T-cell (primary cell): ENCODE measurements around the gene PACS2. TPM values are rescaled to one million over a fixed set of nuclear protein-coding genes. Genes with fewer than 3 reads are reported as not detected.
A peak's percentile ranks its signal among the peaks of the same experiment; 100 is the strongest.
"Not testable (repeated sequence)": the region's sequence is repeated elsewhere in the genome, so short reads cannot be mapped to it uniquely, and the experiment has no call there.

Experiments used
- ATAC-seq, 4 experiments: fragments of 200-7000 bp in 3 of 4; fragments of 150-1000 bp in 1 of 4; cut with Tn5 transposase; replicated peaks in 1 of 4; 1 replicate in 3 of 4; 2 replicates in 1 of 4; pipeline ENCODE4 v1.10.0; 2021; ENCODE audit warnings: moderate library complexity in 3 of 4, mild to moderate bottlenecking in 2 of 4, moderate number of reproducible peaks in 1 of 4
- CTCF ChIA-PET, 2 donors: fragments of 300-600 bp; sonication (Branson Sonifier 250); formaldehyde crosslinking; loops; one replicate each; lab custom pipeline; 2022; ENCODE audit warnings: antibody characterized with exemption in 2 of 2; lab: Charles Lee
- POLR2A ChIA-PET, 2 donors: fragments of 300-600 bp; sonication (Branson Sonifier 250); formaldehyde crosslinking; loops; one replicate each; lab custom pipeline; 2022; ENCODE audit warnings: antibody characterized with exemption in 2 of 2; lab: Charles Lee
- DNase-seq, 35 experiments: peaks; one replicate each; pipeline versions ENCODE4 v3.0.0 to v3.0.0-alpha.2; 2013 to 2023
- H3K27ac ChIP-seq: one replicate; pipeline ENCODE4 v1.5.1; 2013; ENCODE audit warnings: low read length
- H3K27me3 ChIP-seq, 2 experiments: replicated peaks in 1 of 2; 1 replicate in 1 of 2; 2 replicates in 1 of 2; pipeline versions ENCODE4 v1.6.1 to v1.7.0; 2013; ENCODE audit warnings: low read length in 1 of 2, mixed read lengths in 1 of 2; ENCODE audit not compliant: control insufficient read depth in 2 of 2, insufficient read depth in 2 of 2; ENCODE audit errors: extremely low read depth in 1 of 2
- H3K36me3 ChIP-seq, 2 donors: 1 replicate in 1 of 2; 2 replicates in 1 of 2; pipeline versions ENCODE4 v1.6.1 to v1.7.0; 2013; ENCODE audit warnings: low read length in 1 of 2; ENCODE audit not compliant: control insufficient read depth in 2 of 2, insufficient read depth in 1 of 2; ENCODE audit errors: extremely low read depth in 1 of 2
- H3K4me1 ChIP-seq, 2 experiments: 1 replicate in 1 of 2; 2 replicates in 1 of 2; pipeline versions ENCODE4 v1.6.1 to v1.7.0; 2013; ENCODE audit warnings: low read length in 2 of 2, mixed read lengths in 1 of 2; ENCODE audit not compliant: insufficient read depth in 2 of 2, control insufficient read depth in 1 of 2; ENCODE audit errors: extremely low read depth in 1 of 2
- H3K4me3 ChIP-seq, 2 donors: 1 replicate in 1 of 2; 2 replicates in 1 of 2; pipeline versions ENCODE4 v1.5.1 to v1.7.0; 2013; ENCODE audit warnings: mild to moderate bottlenecking in 2 of 2, low read length in 1 of 2, moderate library complexity in 1 of 2; ENCODE audit not compliant: control insufficient read depth in 1 of 2; ENCODE audit errors: extremely low read depth in 1 of 2
- H3K9me3 ChIP-seq: 2 replicates; pipeline ENCODE4 v1.7.0; 2013
- H3K27ac Mint-ChIP-seq, 2 donors: one replicate each; pipeline ENCODE4 v1.8.0; 2020 to 2021; ENCODE audit warnings: mild to moderate bottlenecking in 2 of 2, mixed read lengths in 2 of 2
- H3K27me3 Mint-ChIP-seq, 2 donors: one replicate each; pipeline ENCODE4 v1.8.0; 2021 to 2022; ENCODE audit warnings: mixed read lengths in 2 of 2
- H3K36me3 Mint-ChIP-seq: one replicate; pipeline ENCODE4 v1.8.0; 2021; ENCODE audit warnings: mixed read lengths
- H3K4me1 Mint-ChIP-seq, 3 donors: one replicate each; pipeline ENCODE4 v1.8.0; 2020 to 2022; ENCODE audit warnings: mixed read lengths in 3 of 3, mild to moderate bottlenecking in 1 of 3
- H3K4me3 Mint-ChIP-seq, 3 donors: one replicate each; pipeline ENCODE4 v1.8.0; 2020 to 2022; ENCODE audit warnings: mild to moderate bottlenecking in 3 of 3, mixed read lengths in 3 of 3, moderate library complexity in 3 of 3
- H3K9me3 Mint-ChIP-seq, 3 donors: one replicate each; pipeline ENCODE4 v1.8.0; 2020 to 2022; ENCODE audit warnings: mixed read lengths in 3 of 3
- WGBS: methylation state at CpG from one replicate; pipeline ENCODE4 v1.1.5; 2013; ENCODE audit warnings: missing lambda C conversion rate; ENCODE audit not compliant: insufficient coverage; 5-methylcytosine and 5-hydroxymethylcytosine counted together
- total RNA-seq, 35 experiments: library from RNA in 6 of 35; stranded (reverse) in 6 of 35; fragments of 120-200 nt in 1 of 35; gene quantifications; one replicate each; pipeline versions ENCODE4 v1.2.1 to v1.2.4 and lab custom pipeline; 2013 to 2026

Gene PACS2
- total RNA-seq, 5 donors from 2014 or later (not counting 1 experiment from before 2014, with no cell fraction given), result 70.9 to 86.9 (median 78.0) TPM

- peak overlapping the region; percentile 74 to 85 for H3K4me3 ChIP-seq
- POLR2A ChIA-PET, result interaction anchor here (0.7 kb wide), 2 partner anchors 105 to 190 kb away, joined by 3 to 8 read pairs; no protein-coding TSS in a partner anchor
- not testable (repeated sequence) for DNase-seq
Observed at GRCh38 chr14:105301915-105302249, 12.7 kb upstream of the PACS2 start.

GRCh38 chr14:105303949-105304348 lies 10.6 kb upstream of the PACS2 start:
- Histone ChIP-seq H3K27ac (no peak overlapping the region), H3K36me3 (peaks cover 0 to 4% of the 10 kb centered on the region in 2 donors), H3K27me3 (no peaks in the 10 kb centered on the region), H3K4me1 (peaks cover 7 to 31% of the 10 kb centered on the region in 2 experiments), H3K4me3 (no peak overlapping the region), H3K9me3 (no peaks in the 10 kb centered on the region)
- ATAC-seq (no peak), DNase-seq (no peak)
- Mint-ChIP-seq H3K4me1 (peaks cover 30 to 35% (median 35%) of the 10 kb centered on the region in 3 donors), H3K4me3 (no peak overlapping the region), H3K27me3 (no peaks in the 10 kb centered on the region), H3K9me3 (no peaks in the 10 kb centered on the region), H3K27ac (no peak overlapping the region), H3K36me3 (no peaks in the 10 kb centered on the region)
- 76% methylated on average over 3 of the region's 6 CpGs for WGBS
- ChIA-PET CTCF (no interaction called here), POLR2A (no interaction called here)

More at GRCh38 chr14:105301915-105302249, 12.7 kb upstream of the PACS2 start:
- Mint-ChIP-seq H3K4me3 (peak overlapping the region; percentile 85 to 87 (median 86)), H3K27ac (peak overlapping the region in 1 of 2 donors; percentile 91), H3K4me1 (peaks cover 42 to 44% (median 42%) of the 10 kb centered on the region in 3 donors)
- H3K27me3 Mint-ChIP-seq, H3K27ac ChIP-seq, ATAC-seq, H3K9me3 Mint-ChIP-seq, H3K36me3 ChIP-seq, H3K9me3 ChIP-seq, H3K27me3 ChIP-seq, H3K36me3 Mint-ChIP-seq: not testable (repeated sequence)
- peaks cover 7 to 36% of the 10 kb centered on the region in 2 experiments for H3K4me1 ChIP-seq
- CTCF ChIA-PET, result interaction anchor here in 1 of 2 donors (0.7 kb wide), 1 partner anchor 143 kb away, joined by 4 read pairs; no protein-coding TSS in a partner anchor
- 70% methylated on average over 2 of the region's 11 CpGs for WGBS

GRCh38 chr14:105304565-105304964 lies 10.0 kb upstream of the PACS2 start:
- H3K36me3 Mint-ChIP-seq, result no peaks in the 10 kb centered on the region
- no peak for ATAC-seq
- CTCF ChIA-PET, result no interaction called here
- Histone ChIP-seq H3K36me3 (peaks cover 0 to 4% of the 10 kb centered on the region in 2 donors), H3K27ac (no peak overlapping the region), H3K4me1 (peaks cover 5 to 25% of the 10 kb centered on the region in 2 experiments), H3K27me3 (no peaks in the 10 kb centered on the region), H3K4me3 (no peak overlapping the region), H3K9me3 (no peaks in the 10 kb centered on the region)
- H3K4me1 Mint-ChIP-seq, result peaks cover 25 to 29% (median 29%) of the 10 kb centered on the region in 3 donors
- H3K9me3 Mint-ChIP-seq, result no peaks in the 10 kb centered on the region
- POLR2A ChIA-PET, result no interaction called here
- DNase-seq, result no peak
- 88% methylated on average over 3 of the region's 9 CpGs for WGBS
- no peak overlapping the region for H3K4me3 Mint-ChIP-seq
- peak overlapping the region; percentile 83 to 88 for H3K27ac Mint-ChIP-seq
- H3K27me3 Mint-ChIP-seq, result no peaks in the 10 kb centered on the region

GRCh38 chr14:105305345-105305744 lies 9.2 kb upstream of the PACS2 start:
- Histone ChIP-seq H3K4me3 (no peak overlapping the region), H3K27me3 (no peaks in the 10 kb centered on the region), H3K36me3 (peaks cover 0 to 4% of the 10 kb centered on the region in 2 donors), H3K4me1 (peaks cover 0 to 19% of the 10 kb centered on the region in 2 experiments), H3K27ac (no peak overlapping the region), H3K9me3 (no peaks in the 10 kb centered on the region)
- DNase-seq (peak in 2 of 35 experiments; percentile 18 to 28), ATAC-seq (no peak)
- H3K4me3 Mint-ChIP-seq, result no peak overlapping the region
- peak overlapping the region; percentile 83 to 88 for H3K27ac Mint-ChIP-seq
- ChIA-PET POLR2A (no interaction called here), CTCF (no interaction called here)
- no peaks in the 10 kb centered on the region for H3K9me3 Mint-ChIP-seq
- 55% methylated on average over 8 of the region's 9 CpGs for WGBS
- no peaks in the 10 kb centered on the region for H3K27me3 Mint-ChIP-seq
- H3K4me1 Mint-ChIP-seq, result peaks cover 21 to 25% (median 24%) of the 10 kb centered on the region in 3 donors
- no peaks in the 10 kb centered on the region for H3K36me3 Mint-ChIP-seq

- ATAC-seq (no peak), DNase-seq (no peak)
- no peaks in the 10 kb centered on the region for H3K9me3 Mint-ChIP-seq
- Histone ChIP-seq H3K27me3 (no peaks in the 10 kb centered on the region), H3K36me3 (peaks cover 0 to 4% of the 10 kb centered on the region in 2 donors), H3K4me1 (peaks cover 0 to 19% of the 10 kb centered on the region in 2 experiments), H3K9me3 (no peaks in the 10 kb centered on the region), H3K4me3 (no peak overlapping the region), H3K27ac (no peak overlapping the region)
- H3K27me3 Mint-ChIP-seq, result no peaks in the 10 kb centered on the region
- ChIA-PET CTCF (no interaction called here), POLR2A (no interaction called here)
- whole genome bisulfite sequencing, result 70% methylated on average over 7 of the region's 9 CpGs
- no peak overlapping the region for H3K4me3 Mint-ChIP-seq
- H3K27ac Mint-ChIP-seq, result peak overlapping the region in 1 of 2 donors; percentile 88
- no peaks in the 10 kb centered on the region for H3K36me3 Mint-ChIP-seq
- H3K4me1 Mint-ChIP-seq, result peaks cover 21 to 25% (median 24%) of the 10 kb centered on the region in 3 donors
Observed at GRCh38 chr14:105305791-105306190, 8.8 kb upstream of the PACS2 start.

GRCh38 chr14:105307052-105307727 lies 7.4 kb upstream of the PACS2 start:
- peaks cover 18 to 23% (median 18%) of the 10 kb centered on the region in 3 donors for H3K4me1 Mint-ChIP-seq
- no peaks in the 10 kb centered on the region for H3K9me3 ChIP-seq
- no peak for DNase-seq
- H3K27ac ChIP-seq, result no peak overlapping the region
- no peaks in the 10 kb centered on the region for H3K27me3 Mint-ChIP-seq
- no peaks in the 10 kb centered on the region for H3K9me3 Mint-ChIP-seq
- H3K4me1 ChIP-seq, result peaks cover 0 to 12% of the 10 kb centered on the region in 2 experiments
- no peak for ATAC-seq
- CTCF ChIA-PET, result interaction anchor here in 1 of 2 donors (0.6 kb wide), 1 partner anchor 296 kb away, joined by 3 read pairs; no protein-coding TSS in a partner anchor
- H3K36me3 Mint-ChIP-seq, result no peaks in the 10 kb centered on the region
- WGBS, result 88% methylated on average over 3 of the region's 4 CpGs
- no peaks in the 10 kb centered on the region for H3K27me3 ChIP-seq
- POLR2A ChIA-PET, result no interaction called here
- no peak overlapping the region for H3K4me3 Mint-ChIP-seq
- H3K27ac Mint-ChIP-seq, result peak overlapping the region in 1 of 2 donors; percentile 71
- no peak overlapping the region for H3K4me3 ChIP-seq
- peaks cover 0 to 4% of the 10 kb centered on the region in 2 donors for H3K36me3 ChIP-seq
